Vagina (tissue), 2 donors: ENCODE results near the gene DGKQ.
A peak's percentile ranks its signal among the peaks of the same experiment; 100 is the strongest.

ENCODE experiments used
- CTCF ChIP-seq, 3 experiments: fragments of 450-650 bp in 2 of 3; fragments of 200-600 bp in 1 of 3; sonication (generic) in 1 of 3; IDR thresholded peaks; one replicate each; pipeline ENCODE4 v1.5.1; 2017 to 2019; ENCODE audit warnings: antibody characterized with exemption in 3 of 3, mild to moderate bottlenecking in 2 of 3, moderate library complexity in 2 of 3
- POLR2A ChIP-seq, 2 donors: fragments of 450-650 bp; IDR thresholded peaks; one replicate each; pipeline ENCODE4 v1.6.1; 2017; ENCODE audit warnings: antibody characterized with exemption in 2 of 2, mild to moderate bottlenecking in 2 of 2, moderate library complexity in 2 of 2

- TF ChIP-seq POLR2A (IDR thresholded peaks at IDR 0.05) (peak in 1 of 2 donors; percentile 3), CTCF (IDR thresholded peaks at IDR 0.05) (no peak)
Measured at GRCh38 chr4:931960-932712, 41.2 kb downstream of the DGKQ start, which contains the start of the genes GAK and TMEM175.
